ENCODE data around the gene GATC.
"Not testable (repeated sequence)": the region's sequence is repeated elsewhere in the genome, so short reads cannot be mapped to it uniquely, and the experiment has no call there.

DNA sequence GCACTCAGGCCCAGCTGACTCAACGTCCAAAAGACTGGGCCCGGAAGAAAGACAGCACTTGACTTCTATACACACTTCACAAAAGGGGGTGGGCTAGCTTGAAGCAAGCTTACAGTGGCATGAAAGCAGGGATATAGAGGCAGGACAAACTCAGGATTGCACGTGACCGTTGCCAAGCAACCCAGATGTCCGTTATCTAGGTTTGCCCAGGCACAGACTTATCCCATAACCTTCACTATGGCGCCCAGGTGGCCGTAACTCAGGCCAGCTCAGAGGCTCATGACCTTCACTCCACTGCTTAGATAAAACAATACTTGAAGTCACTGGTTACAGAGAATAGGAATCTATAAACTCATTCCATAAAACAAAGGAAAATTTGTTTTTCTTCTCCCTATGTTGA, 41.3 kb downstream of the GATC start:
- not testable (repeated sequence) for TF ChIP-seq EZH2 (IDR thresholded peaks at IDR 0.05; ENCODE audit: insufficient read depth, poor library complexity, severe bottlenecking); EZH2phosphoT487 (IDR thresholded peaks at IDR 0.05; ENCODE audit: insufficient read depth, low read depth)
